DND-41 (cell line): ENCODE measurements around the gene IQCK.

Experiments used
- ATAC-seq: fragments of 200-7000 bp; cut with Tn5 transposase; 3 replicates; pipeline ENCODE4 v1.9.1; 2021; ENCODE audit warnings: low read depth; ENCODE audit not compliant: insufficient read depth
- DNase-seq: peaks from one replicate; pipeline ENCODE4 v3.0.0-alpha.2; 2020
- H2AFZ ChIP-seq: 2 replicates; pipeline ENCODE4 v1.6.0; 2012; ENCODE audit warnings: low read depth, low read length
- H3K27ac ChIP-seq: 2 replicates; pipeline ENCODE4 v1.5.1; 2012; ENCODE audit warnings: low read length, inconsistent platforms
- H3K27me3 ChIP-seq: fragments of 200-600 bp; sonication (generic); 2 replicates; pipeline ENCODE4 v1.6.0; 2012; ENCODE audit warnings: low read length, mild to moderate bottlenecking, inconsistent platforms; ENCODE audit not compliant: insufficient read depth, poor library complexity
- H3K36me3 ChIP-seq: 2 replicates; pipeline ENCODE4 v1.5.1; 2012; ENCODE audit warnings: low read length, inconsistent platforms; ENCODE audit not compliant: insufficient read depth
- H3K4me1 ChIP-seq: 2 replicates; pipeline ENCODE4 v1.5.1; 2012; ENCODE audit warnings: mild to moderate bottlenecking, low read length; ENCODE audit not compliant: insufficient read depth
- H3K4me2 ChIP-seq: 2 replicates; pipeline ENCODE4 v1.6.0; 2012; ENCODE audit warnings: mild to moderate bottlenecking, moderate library complexity, low read length, inconsistent platforms; ENCODE audit not compliant: insufficient read depth
- H3K4me3 ChIP-seq, 2 experiments: fragments of 200-600 bp in 1 of 2; shearing (Covaris generic) in 1 of 2; 2 replicates each; pipeline ENCODE4 v1.5.1; 2012 to 2016; ENCODE audit warnings: inconsistent platforms in 2 of 2, low read length in 2 of 2, mild to moderate bottlenecking in 2 of 2, low read depth in 1 of 2, moderate library complexity in 1 of 2
- H3K79me2 ChIP-seq: 2 replicates; pipeline ENCODE4 v1.6.0; 2012; ENCODE audit warnings: low read length, inconsistent platforms; ENCODE audit not compliant: insufficient read depth
- H3K9ac ChIP-seq: 2 replicates; pipeline ENCODE4 v1.6.0; 2012; ENCODE audit warnings: low read depth, mild to moderate bottlenecking, inconsistent platforms, low read length, moderate library complexity
- H3K9me3 ChIP-seq: 2 replicates; pipeline ENCODE4 v1.5.1; 2012; ENCODE audit warnings: low read length, moderate library complexity, mild to moderate bottlenecking, inconsistent platforms; ENCODE audit not compliant: insufficient read depth, severe bottlenecking
- H4K20me1 ChIP-seq: 2 replicates; pipeline ENCODE4 v1.6.0; 2012; ENCODE audit warnings: low read length; ENCODE audit not compliant: insufficient read depth
- EZH2 ChIP-seq: IDR thresholded peaks from 3 replicates; pipeline ENCODE4 v1.6.1; 2012; ENCODE audit warnings: borderline replicate concordance, low read depth, mild to moderate bottlenecking, moderate library complexity, low read length, inconsistent platforms; ENCODE audit not compliant: severe bottlenecking
- TF ChIP-seq, protein P1 (sequence below): IDR thresholded peaks from 2 replicates; pipeline ENCODE4 v1.5.1; 2012; ENCODE audit warnings: borderline replicate concordance, low read length, moderate library complexity, mild to moderate bottlenecking; ENCODE audit not compliant: poor library complexity, severe bottlenecking; ENCODE audit errors: extremely low read depth

Gene IQCK

DNA sequence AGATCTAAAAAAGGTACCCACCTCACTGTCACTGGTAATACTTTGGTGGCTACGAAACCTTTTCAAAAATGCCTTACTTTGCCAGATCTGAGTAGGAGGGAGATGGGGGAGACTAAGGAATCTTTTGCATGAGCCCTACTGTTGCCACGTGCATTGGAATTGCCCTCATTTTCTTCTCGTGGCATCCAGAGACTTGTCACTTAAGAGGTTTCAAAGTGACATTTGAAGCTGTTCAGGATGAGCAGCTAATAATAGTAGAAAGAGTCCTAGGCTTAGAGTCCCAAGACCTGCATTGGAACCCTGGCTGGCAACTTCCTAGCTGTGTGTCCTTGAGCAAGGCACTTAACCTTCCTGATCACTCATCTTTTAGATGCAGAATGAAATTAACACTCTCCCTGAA is 123.1 kb downstream of the IQCK start:
- H3K27ac ChIP-seq: no peak overlapping the region
- ATAC-seq (no peak), DNase-seq (no peak)
- no peaks in the 10 kb centered on the region for H3K9me3 ChIP-seq
- H3K4me1 ChIP-seq: no peaks in the 10 kb centered on the region
- no peaks in the 10 kb centered on the region for H3K36me3 ChIP-seq
- H3K9ac ChIP-seq: no peak overlapping the region
- TF ChIP-seq, protein P1, sequence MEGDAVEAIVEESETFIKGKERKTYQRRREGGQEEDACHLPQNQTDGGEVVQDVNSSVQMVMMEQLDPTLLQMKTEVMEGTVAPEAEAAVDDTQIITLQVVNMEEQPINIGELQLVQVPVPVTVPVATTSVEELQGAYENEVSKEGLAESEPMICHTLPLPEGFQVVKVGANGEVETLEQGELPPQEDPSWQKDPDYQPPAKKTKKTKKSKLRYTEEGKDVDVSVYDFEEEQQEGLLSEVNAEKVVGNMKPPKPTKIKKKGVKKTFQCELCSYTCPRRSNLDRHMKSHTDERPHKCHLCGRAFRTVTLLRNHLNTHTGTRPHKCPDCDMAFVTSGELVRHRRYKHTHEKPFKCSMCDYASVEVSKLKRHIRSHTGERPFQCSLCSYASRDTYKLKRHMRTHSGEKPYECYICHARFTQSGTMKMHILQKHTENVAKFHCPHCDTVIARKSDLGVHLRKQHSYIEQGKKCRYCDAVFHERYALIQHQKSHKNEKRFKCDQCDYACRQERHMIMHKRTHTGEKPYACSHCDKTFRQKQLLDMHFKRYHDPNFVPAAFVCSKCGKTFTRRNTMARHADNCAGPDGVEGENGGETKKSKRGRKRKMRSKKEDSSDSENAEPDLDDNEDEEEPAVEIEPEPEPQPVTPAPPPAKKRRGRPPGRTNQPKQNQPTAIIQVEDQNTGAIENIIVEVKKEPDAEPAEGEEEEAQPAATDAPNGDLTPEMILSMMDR: no peak
- TF ChIP-seq EZH2: no peak
- H3K4me3 ChIP-seq: no peak overlapping the region
- no peak overlapping the region for H2AFZ ChIP-seq
- H3K4me2 ChIP-seq: no peak overlapping the region
- H3K79me2 ChIP-seq: no peaks in the 10 kb centered on the region
- H4K20me1 ChIP-seq: no peaks in the 10 kb centered on the region
- H3K27me3 ChIP-seq: no peaks in the 10 kb centered on the region

DNA sequence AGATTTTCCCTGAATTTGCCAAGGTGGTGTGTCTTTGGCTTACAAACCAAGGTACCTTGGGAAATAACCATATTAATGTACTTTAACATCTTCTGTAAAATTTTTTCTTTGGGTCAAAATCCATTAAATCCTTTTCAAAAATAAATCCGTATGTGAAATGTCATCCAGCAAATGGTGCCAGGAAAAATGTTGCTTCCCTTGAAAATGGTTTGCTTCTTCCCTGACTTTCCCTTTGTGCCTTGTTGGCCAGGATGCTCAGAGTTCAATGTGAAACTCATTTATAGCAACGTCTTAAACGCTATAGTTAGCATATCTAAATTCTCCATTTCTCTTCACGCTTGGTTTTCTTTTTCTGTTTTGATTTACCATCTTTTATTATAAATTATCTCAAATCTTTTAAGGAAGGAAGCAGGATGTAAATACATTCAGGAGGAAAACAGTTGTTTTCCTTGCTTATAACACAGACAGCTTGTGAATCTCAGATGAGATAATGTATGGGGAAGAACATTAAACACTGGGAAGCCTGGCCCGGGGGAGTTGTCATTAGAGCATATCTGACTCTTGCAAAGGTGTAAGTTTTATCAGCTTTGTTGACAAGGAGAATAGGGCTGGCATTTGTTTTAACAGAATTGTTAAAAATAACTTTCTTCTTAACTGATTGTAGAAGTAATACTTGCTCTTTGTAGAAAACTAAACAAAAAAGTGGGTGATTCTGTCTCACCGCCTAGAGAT is 124.5 kb downstream of the IQCK start:
- H3K9ac ChIP-seq: no peak overlapping the region
- no peaks in the 10 kb centered on the region for H3K4me1 ChIP-seq
- H3K4me2 ChIP-seq: no peak overlapping the region

DNA sequence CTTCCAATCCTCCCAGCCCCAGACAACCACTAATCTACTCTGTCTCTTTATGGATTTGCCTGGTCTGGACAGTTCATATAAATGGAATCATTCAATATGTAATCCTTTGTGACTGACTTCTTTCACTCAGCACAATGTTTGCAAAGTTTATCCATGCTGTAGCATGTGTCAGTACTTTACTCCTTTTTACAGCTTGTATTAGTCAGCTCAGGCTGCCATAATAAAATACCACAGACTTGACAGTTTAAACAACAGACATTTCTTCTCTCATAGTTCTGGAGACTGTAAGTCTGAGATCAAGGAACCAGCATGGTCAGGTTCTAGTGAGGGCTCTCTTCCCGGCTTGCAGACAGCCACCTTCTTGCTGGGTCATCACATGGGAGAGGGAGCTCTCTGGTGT is 125.3 kb downstream of the IQCK start:
- H3K4me3 ChIP-seq: no peak overlapping the region
- DNase-seq: no peak
- H3K4me2 ChIP-seq: no peak overlapping the region
- no peaks in the 10 kb centered on the region for H3K4me1 ChIP-seq
- no peaks in the 10 kb centered on the region for H3K79me2 ChIP-seq
- H3K9me3 ChIP-seq: no peaks in the 10 kb centered on the region
- no peaks in the 10 kb centered on the region for H4K20me1 ChIP-seq
- H2AFZ ChIP-seq: no peak overlapping the region
- no peaks in the 10 kb centered on the region for H3K36me3 ChIP-seq
- no peak overlapping the region for H3K9ac ChIP-seq
- ATAC-seq: no peak
- H3K27ac ChIP-seq: no peak overlapping the region
- TF ChIP-seq, protein P1: no peak
- TF ChIP-seq EZH2: no peak
- no peaks in the 10 kb centered on the region for H3K27me3 ChIP-seq

More for the DNA sequence above, 124.5 kb downstream of the IQCK start:
- Histone ChIP-seq H3K9me3 (no peaks in the 10 kb centered on the region), H4K20me1 (no peaks in the 10 kb centered on the region), H3K27me3 (no peaks in the 10 kb centered on the region), H3K79me2 (no peaks in the 10 kb centered on the region), H3K36me3 (no peaks in the 10 kb centered on the region), H2AFZ (no peak overlapping the region), H3K4me3 (no peak overlapping the region), H3K27ac (no peak overlapping the region)
- no peak for TF ChIP-seq EZH2
- TF ChIP-seq, protein P1: no peak
- DNase-seq (no peak), ATAC-seq (no peak)

DNA sequence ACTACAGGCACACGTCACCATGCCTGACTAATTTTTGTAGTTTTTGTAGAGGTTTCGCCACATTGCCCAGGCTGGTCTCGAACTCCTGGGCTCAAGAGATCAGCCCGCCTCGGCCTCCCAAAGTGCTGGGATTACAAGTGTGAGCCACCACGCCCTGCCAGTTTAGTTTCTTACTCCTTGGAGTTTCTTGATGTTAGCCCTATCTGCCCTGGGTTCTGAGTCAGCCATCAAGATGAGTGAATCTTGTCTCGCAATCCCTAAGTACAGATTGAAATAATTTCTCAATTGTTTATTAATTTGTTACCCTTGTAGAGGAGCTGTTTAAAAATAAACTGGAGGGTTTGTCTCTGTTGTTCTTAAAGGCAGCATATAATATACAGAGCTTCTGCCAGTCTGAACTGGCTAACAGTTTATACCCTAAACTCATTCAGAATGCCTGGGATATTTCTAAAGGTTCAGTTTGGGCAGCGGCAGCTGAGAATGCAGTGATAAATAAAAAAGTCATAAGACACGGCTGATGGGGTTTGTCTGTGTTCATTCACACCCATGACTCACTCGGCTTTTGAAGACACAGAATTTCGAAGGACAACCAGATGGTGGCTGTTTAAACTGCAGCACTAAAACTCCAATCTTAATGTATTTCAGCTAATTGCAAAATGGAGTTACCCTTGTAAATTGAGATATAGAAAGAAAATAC is 127.0 kb downstream of the IQCK start:
- DNase-seq: no peak

More for the DNA sequence above, 127.0 kb downstream of the IQCK start:
- TF ChIP-seq, protein P1: no peak
- TF ChIP-seq EZH2: no peak
- Histone ChIP-seq H3K4me3 (no peak overlapping the region), H4K20me1 (no peaks in the 10 kb centered on the region), H3K4me1 (no peaks in the 10 kb centered on the region), H3K27ac (no peak overlapping the region), H3K36me3 (no peaks in the 10 kb centered on the region), H3K27me3 (no peaks in the 10 kb centered on the region), H3K4me2 (no peak overlapping the region), H3K9me3 (no peaks in the 10 kb centered on the region), H3K9ac (no peak overlapping the region), H3K79me2 (no peaks in the 10 kb centered on the region), H2AFZ (no peak overlapping the region)
- no peak for ATAC-seq
